HG02678 (cell line): ENCODE results near the gene ABCC1.
"Not testable (repeated sequence)": the region's sequence is repeated elsewhere in the genome, so short reads cannot be mapped to it uniquely, and the experiment has no call there.

Source experiments
- ATAC-seq: cut with Tn5 transposase; IDR thresholded peaks from one replicate; pipeline ENCODE4 v1.9.1; 2021; ENCODE audit warnings: mild to moderate bottlenecking, moderate library complexity; ENCODE audit not compliant: unreplicated experiment

Gene ABCC1

GRCh38 chr16:16169615-16170014, 220.2 kb downstream of the ABCC1 start:
- no peak for ATAC-seq

GRCh38 chr16:16171332-16171919, 222.0 kb downstream of the ABCC1 start:
- no peak for ATAC-seq

GRCh38 chr16:16172991-16173390, 223.6 kb downstream of the ABCC1 start:
- ATAC-seq, result no peak

- no peak for ATAC-seq
Observed at GRCh38 chr16:16175296-16175695, 225.9 kb downstream of the ABCC1 start.

- no peak for ATAC-seq
Observed at GRCh38 chr16:16176328-16176727, 226.9 kb downstream of the ABCC1 start.

GRCh38 chr16:16178455-16179162, 229.2 kb downstream of the ABCC1 start:
- ATAC-seq, result no peak

- not testable (repeated sequence) for ATAC-seq
Observed at GRCh38 chr16:16181748-16182147, 232.3 kb downstream of the ABCC1 start.

- no peak for ATAC-seq
Observed at GRCh38 chr16:16182918-16183317, 233.5 kb downstream of the ABCC1 start.

GRCh38 chr16:16183562-16183961, 234.1 kb downstream of the ABCC1 start:
- no peak for ATAC-seq

GRCh38 chr16:16184594-16184993, 235.2 kb downstream of the ABCC1 start:
- ATAC-seq, result no peak

- ATAC-seq, result no peak
Observed at GRCh38 chr16:16185095-16185494, 235.7 kb downstream of the ABCC1 start.

GRCh38 chr16:16186820-16187219, 237.4 kb downstream of the ABCC1 start:
- ATAC-seq, result no peak

- ATAC-seq, result no peak
Observed at GRCh38 chr16:16188827-16189226, 239.4 kb downstream of the ABCC1 start.

- ATAC-seq, result no peak
Observed at GRCh38 chr16:16189842-16190241, 240.4 kb downstream of the ABCC1 start.

- no peak for ATAC-seq
Observed at GRCh38 chr16:16190546-16190945, 241.1 kb downstream of the ABCC1 start.

GRCh38 chr16:16190966-16191365, 241.6 kb downstream of the ABCC1 start:
- ATAC-seq, result not testable (repeated sequence)

- ATAC-seq, result no peak
Observed at GRCh38 chr16:16191493-16192167, 242.2 kb downstream of the ABCC1 start.
